ENCODE measurements around the gene SART3. TPM values are rescaled to one million over a fixed set of nuclear protein-coding genes. Genes with fewer than 3 reads are reported as not detected.
A peak's percentile ranks its signal among the peaks of the same experiment; 100 is the strongest.

The SART3 gene
- total and polyA plus RNA-seq, 4 experiments from 2014 or later = 25.9 to 112 (median 76.7) TPM

DNA sequence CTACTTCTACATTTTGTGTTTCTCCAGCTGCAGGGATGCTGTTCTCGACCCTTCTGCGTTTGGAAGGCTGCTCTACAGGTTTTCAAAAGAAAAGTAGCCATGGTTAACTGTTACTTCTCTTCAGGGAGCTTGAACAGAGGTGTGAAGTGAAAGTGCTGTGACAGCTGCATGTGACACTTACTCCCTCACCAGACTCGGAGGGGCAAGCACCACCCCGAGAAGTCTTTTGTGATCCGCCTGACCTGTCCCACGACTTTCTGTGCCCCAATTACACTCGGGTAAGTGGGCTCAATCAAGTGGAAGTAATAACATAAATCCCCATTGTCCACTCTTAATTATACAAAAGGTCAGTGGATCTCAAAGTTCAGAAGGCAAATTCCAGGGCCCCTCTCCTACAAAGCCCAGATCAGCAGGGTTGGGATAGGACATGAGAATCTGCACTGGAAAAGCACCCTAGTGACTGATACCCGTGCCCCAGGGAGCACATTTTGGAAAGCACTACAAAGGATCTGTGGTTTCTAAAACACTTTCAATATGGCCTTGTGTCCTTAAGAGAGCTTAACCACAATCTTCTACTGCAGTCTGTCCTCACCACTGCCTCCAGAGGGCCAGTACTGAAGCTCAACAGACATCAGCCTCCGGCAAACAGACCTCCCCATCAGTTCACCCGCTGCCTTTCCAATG is 34.3 kb downstream of the SART3 start:
- no peak overlapping the region for H3K4me3 ChIP-seq (ENCODE audit: low read length in 2 of 2)
- DNase-seq = no peak
- no peak overlapping the region for H3K4me3 Mint-ChIP-seq
- no peaks in the 10 kb centered on the region for H3K27me3 Mint-ChIP-seq
- peak overlapping the region in 1 of 7 donors; percentile 91 for H3K27ac Mint-ChIP-seq
- no peaks in the 10 kb centered on the region for H3K9me3 ChIP-seq (ENCODE audit: control insufficient read depth in 1 of 2, low read length in 2 of 2)
- H3K27ac ChIP-seq (ENCODE audit: low read depth, low read length) = no peak overlapping the region
- H3K4me1 ChIP-seq (ENCODE audit: insufficient read depth, low read length) = no peaks in the 10 kb centered on the region
- ChIA-PET CTCF (ENCODE audit: partially characterized antibody) (no interaction called here), POLR2A (ENCODE audit: partially characterized antibody) (interaction anchor here (0.6 kb wide), 1 partner anchor 124 kb away, joined by 3 read pairs; no protein-coding TSS in a partner anchor)
- no peaks in the 10 kb centered on the region for H3K27me3 ChIP-seq (ENCODE audit: insufficient read depth, low read length)
- H3K36me3 Mint-ChIP-seq = peaks cover 60 to 89% of the 10 kb centered on the region in 2 donors
- H3K9me3 Mint-ChIP-seq = no peaks in the 10 kb centered on the region
- H3K36me3 ChIP-seq (ENCODE audit: insufficient read depth, low read length) = peaks cover 89% of the 10 kb centered on the region
- peaks cover 0 to 4% (median 0%) of the 10 kb centered on the region in 4 donors for H3K4me1 Mint-ChIP-seq
- intact Hi-C loops (cut with micrococcal nuclease) = no loop called here

DNA sequence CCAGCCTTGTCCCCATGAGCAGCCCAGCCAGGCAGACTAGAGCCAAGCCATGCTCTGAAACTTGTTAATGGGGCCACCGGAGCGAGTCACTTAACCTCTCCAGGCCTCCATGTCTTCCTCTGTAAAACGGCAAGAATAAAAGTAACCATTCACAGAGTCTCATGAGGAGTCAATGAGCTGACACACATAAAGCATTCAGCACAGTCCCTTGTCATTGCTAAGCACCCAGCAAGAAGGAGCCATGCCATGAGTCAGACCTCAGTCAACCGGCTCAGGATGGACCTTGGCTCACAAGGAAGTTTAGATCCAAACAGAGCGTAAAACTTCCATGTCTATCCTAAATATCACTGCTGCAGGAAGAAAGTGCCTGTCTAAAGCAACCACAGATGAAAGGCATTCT is 35.3 kb downstream of the SART3 start:
- Mint-ChIP-seq H3K4me1 (peaks cover 0 to 4% (median 0%) of the 10 kb centered on the region in 4 donors), H3K9me3 (no peaks in the 10 kb centered on the region), H3K4me3 (no peak overlapping the region), H3K36me3 (peaks cover 59 to 90% of the 10 kb centered on the region in 2 donors), H3K27ac (peak overlapping the region in 2 of 7 donors; percentile 9 to 52), H3K27me3 (no peaks in the 10 kb centered on the region)
- DNase-seq = no peak
- Histone ChIP-seq H3K27me3 (ENCODE audit: insufficient read depth, low read length) (no peaks in the 10 kb centered on the region), H3K4me3 (ENCODE audit: low read length in 2 of 2) (no peak overlapping the region), H3K4me1 (ENCODE audit: insufficient read depth, low read length) (no peaks in the 10 kb centered on the region), H3K27ac (ENCODE audit: low read depth, low read length) (no peak overlapping the region), H3K36me3 (ENCODE audit: insufficient read depth, low read length) (peaks cover 87% of the 10 kb centered on the region), H3K9me3 (ENCODE audit: control insufficient read depth in 1 of 2, low read length in 2 of 2) (no peaks in the 10 kb centered on the region)
- ChIA-PET POLR2A (ENCODE audit: partially characterized antibody) (no interaction called here), CTCF (ENCODE audit: partially characterized antibody) (no interaction called here)
- intact Hi-C loops (cut with micrococcal nuclease) = no loop called here

DNA sequence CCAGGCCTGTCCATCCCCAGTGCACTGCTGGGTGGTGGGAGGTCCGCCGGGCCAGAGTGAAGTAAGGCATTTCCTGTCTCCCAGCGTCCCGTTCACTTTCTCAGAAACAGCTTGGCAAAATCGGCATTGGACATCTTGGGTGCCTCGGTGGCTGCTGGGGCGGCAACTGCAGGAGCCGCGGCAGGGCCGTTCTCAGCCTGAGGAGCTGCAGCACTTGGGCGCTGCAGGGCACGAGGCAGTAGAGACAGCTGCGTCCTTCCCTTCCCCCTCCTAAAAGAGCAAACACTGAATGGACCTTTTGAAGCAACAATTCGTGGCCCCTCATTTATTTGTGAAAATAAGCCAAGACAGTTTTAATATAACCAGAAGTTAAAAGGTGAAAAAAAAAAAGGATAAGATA is 37.6 kb downstream of the SART3 start:
- no peak overlapping the region for H3K4me3 ChIP-seq (ENCODE audit: low read length in 2 of 2)
- H3K27ac ChIP-seq (ENCODE audit: low read depth, low read length) = no peak overlapping the region
- Mint-ChIP-seq H3K27ac (peak overlapping the region in 1 of 7 donors; percentile 52), H3K4me1 (peaks cover 0 to 4% (median 2%) of the 10 kb centered on the region in 4 donors), H3K36me3 (peaks cover 53 to 88% of the 10 kb centered on the region in 2 donors), H3K27me3 (no peaks in the 10 kb centered on the region), H3K9me3 (no peaks in the 10 kb centered on the region), H3K4me3 (no peak overlapping the region)
- no peak for DNase-seq
- no peaks in the 10 kb centered on the region for H3K27me3 ChIP-seq (ENCODE audit: insufficient read depth, low read length)
- H3K4me1 ChIP-seq (ENCODE audit: insufficient read depth, low read length) = no peaks in the 10 kb centered on the region
- intact Hi-C loops (cut with micrococcal nuclease) = no loop called here
- POLR2A ChIA-PET (ENCODE audit: partially characterized antibody) = no interaction called here
- H3K9me3 ChIP-seq (ENCODE audit: control insufficient read depth in 1 of 2, low read length in 2 of 2) = no peaks in the 10 kb centered on the region
- CTCF ChIA-PET (ENCODE audit: partially characterized antibody) = interaction anchor here (1.8 kb wide), 1 partner anchor 11 kb away, joined by 5 read pairs; no protein-coding TSS in a partner anchor
- peaks cover 88% of the 10 kb centered on the region for H3K36me3 ChIP-seq (ENCODE audit: insufficient read depth, low read length)

DNA sequence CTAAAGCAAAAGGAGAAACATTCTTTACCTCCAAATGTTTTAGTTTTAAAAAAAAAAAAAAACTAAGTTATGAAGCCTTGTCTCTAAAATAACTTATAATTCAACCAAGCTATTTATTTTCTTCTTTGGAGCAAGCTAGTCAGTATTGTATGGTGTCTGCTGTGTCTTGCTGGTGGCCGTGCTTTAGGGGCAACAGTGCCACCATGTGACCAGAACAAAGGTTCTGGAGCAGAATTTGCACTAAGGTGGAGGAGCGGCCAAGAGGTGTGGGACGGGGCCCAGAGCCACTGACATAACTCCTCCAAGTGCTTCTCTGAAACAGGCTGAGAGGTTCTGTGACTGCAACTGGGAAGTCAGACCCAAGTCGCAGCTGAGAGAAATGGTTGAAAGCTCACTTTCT is 41.4 kb downstream of the SART3 start:
- Histone ChIP-seq H3K27me3 (ENCODE audit: insufficient read depth, low read length) (no peaks in the 10 kb centered on the region), H3K36me3 (ENCODE audit: insufficient read depth, low read length) (peaks cover 60% of the 10 kb centered on the region), H3K9me3 (ENCODE audit: control insufficient read depth in 1 of 2, low read length in 2 of 2) (no peaks in the 10 kb centered on the region), H3K4me3 (ENCODE audit: low read length in 2 of 2) (no peak overlapping the region), H3K27ac (ENCODE audit: low read depth, low read length) (no peak overlapping the region), H3K4me1 (ENCODE audit: insufficient read depth, low read length) (peaks cover 16% of the 10 kb centered on the region)
- H3K9me3 Mint-ChIP-seq = peaks cover 0 to 2% (median 0%) of the 10 kb centered on the region in 8 donors
- CTCF ChIA-PET (ENCODE audit: partially characterized antibody) = interaction anchor here (0.7 to 1.3 kb wide), 4 partner anchors 8 to 1162 kb away, joined by 3 read pairs; no protein-coding TSS in a partner anchor
- POLR2A ChIA-PET (ENCODE audit: partially characterized antibody) = no interaction called here
- peak overlapping the region in 2 of 7 donors; percentile 37 to 41 for H3K27ac Mint-ChIP-seq
- intact Hi-C loops (cut with micrococcal nuclease) = loop anchor here (5.0 to 10.0 kb wide), 2 partner anchors 533 to 1425 kb away; partner anchors contain the start of genes CRY1 and USP30
- DNase-seq = no peak
- H3K4me3 Mint-ChIP-seq = no peak overlapping the region
- peaks cover 14 to 28% (median 21%) of the 10 kb centered on the region in 4 donors for H3K4me1 Mint-ChIP-seq
- H3K27me3 Mint-ChIP-seq = no peaks in the 10 kb centered on the region
- peaks cover 36 to 67% of the 10 kb centered on the region in 2 donors for H3K36me3 Mint-ChIP-seq

DNA sequence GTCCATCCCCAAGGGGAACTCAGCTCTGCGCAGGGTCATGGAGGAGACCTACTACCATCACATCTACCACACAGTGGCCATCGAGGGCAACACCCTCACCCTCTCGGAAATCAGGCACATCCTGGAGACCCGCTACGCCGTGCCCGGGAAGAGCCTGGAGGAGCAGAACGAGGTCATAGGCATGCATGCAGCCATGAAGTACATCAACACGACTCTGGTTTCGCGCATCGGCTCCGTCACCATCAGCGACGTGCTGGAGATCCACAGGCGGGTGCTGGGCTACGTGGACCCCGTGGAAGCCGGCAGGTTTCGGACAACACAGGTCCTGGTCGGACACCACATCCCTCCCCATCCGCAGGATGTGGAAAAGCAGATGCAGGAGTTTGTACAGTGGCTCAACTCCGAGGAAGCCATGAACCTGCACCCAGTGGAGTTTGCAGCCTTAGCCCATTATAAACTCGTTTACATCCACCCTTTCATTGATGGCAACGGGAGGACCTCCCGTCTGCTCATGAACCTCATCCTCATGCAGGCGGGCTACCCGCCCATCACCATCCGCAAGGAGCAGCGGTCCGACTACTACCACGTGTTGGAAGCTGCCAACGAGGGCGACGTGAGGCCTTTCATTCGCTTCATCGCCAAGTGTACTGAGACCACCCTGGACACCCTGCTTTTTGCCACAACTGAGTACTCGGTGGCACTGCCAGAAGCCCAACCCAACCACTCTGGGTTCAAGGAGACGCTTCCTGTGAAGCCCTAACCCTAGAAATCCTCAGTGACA is 42.1 kb downstream of the SART3 start:
- no peak overlapping the region for H3K4me3 ChIP-seq (ENCODE audit: low read length in 2 of 2)
- peaks cover 33 to 62% of the 10 kb centered on the region in 2 donors for H3K36me3 Mint-ChIP-seq
- no peaks in the 10 kb centered on the region for H3K27me3 ChIP-seq (ENCODE audit: insufficient read depth, low read length)
- H3K27me3 Mint-ChIP-seq = no peaks in the 10 kb centered on the region
- intact Hi-C loops (cut with micrococcal nuclease) = loop anchor here (5.0 to 10.0 kb wide), 2 partner anchors 533 to 1424 kb away; partner anchors contain the start of genes CRY1 and USP30
- H3K4me1 ChIP-seq (ENCODE audit: insufficient read depth, low read length) = peaks cover 19% of the 10 kb centered on the region
- no peak overlapping the region for H3K27ac ChIP-seq (ENCODE audit: low read depth, low read length)
- peaks cover 54% of the 10 kb centered on the region for H3K36me3 ChIP-seq (ENCODE audit: insufficient read depth, low read length)
- H3K9me3 Mint-ChIP-seq = peaks cover 0 to 2% (median 0%) of the 10 kb centered on the region in 8 donors
- peak overlapping the region in 1 of 8 donors; percentile 31 for H3K4me3 Mint-ChIP-seq
- no peak for DNase-seq
- CTCF ChIA-PET (ENCODE audit: partially characterized antibody) = interaction anchor here (0.7 to 1.3 kb wide), 4 partner anchors 9 to 1161 kb away, joined by 3 read pairs; no protein-coding TSS in a partner anchor
- POLR2A ChIA-PET (ENCODE audit: partially characterized antibody) = no interaction called here
- peak overlapping the region in 2 of 7 donors; percentile 38 to 47 for H3K27ac Mint-ChIP-seq
- H3K9me3 ChIP-seq (ENCODE audit: control insufficient read depth in 1 of 2, low read length in 2 of 2) = no peaks in the 10 kb centered on the region
- peaks cover 14 to 31% (median 21%) of the 10 kb centered on the region in 4 donors for H3K4me1 Mint-ChIP-seq

DNA sequence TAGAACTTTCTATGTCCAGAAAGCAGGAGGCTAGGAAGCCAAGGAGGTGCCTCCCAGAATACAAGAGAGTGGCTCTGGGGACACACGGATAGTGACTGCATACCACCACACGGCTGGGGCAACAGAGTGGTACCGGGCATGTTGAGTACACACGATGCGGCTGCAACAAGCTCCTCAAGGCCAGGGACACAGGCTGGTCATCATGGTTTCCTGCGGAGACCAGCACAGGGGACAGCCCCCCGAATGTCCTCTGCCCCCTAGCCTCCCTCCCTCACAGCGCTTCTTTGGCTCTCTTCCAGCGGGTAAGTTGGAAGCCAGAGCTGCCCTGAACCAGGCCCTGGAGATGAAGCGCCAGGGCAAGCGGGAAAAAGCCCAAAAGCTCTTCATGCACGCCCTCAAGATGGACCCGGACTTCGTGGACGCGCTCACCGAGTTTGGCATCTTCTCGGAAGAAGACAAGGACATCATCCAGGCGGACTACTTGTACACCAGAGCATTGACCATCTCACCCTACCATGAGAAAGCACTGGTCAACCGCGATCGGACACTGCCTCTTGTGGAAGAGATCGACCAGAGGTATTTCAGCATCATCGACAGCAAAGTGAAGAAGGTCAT is 42.8 kb downstream of the SART3 start:
- Mint-ChIP-seq H3K4me3 (peak overlapping the region in 1 of 8 donors; percentile 3), H3K4me1 (peaks cover 14 to 33% (median 21%) of the 10 kb centered on the region in 4 donors), H3K36me3 (peaks cover 26 to 55% of the 10 kb centered on the region in 2 donors), H3K9me3 (peaks cover 0 to 2% (median 0%) of the 10 kb centered on the region in 8 donors), H3K27ac (peak overlapping the region in 2 of 7 donors; percentile 47 to 90), H3K27me3 (no peaks in the 10 kb centered on the region)
- ChIA-PET POLR2A (ENCODE audit: partially characterized antibody) (interaction anchor here (1.2 kb wide), 1 partner anchor 18 kb away, joined by 3 read pairs; no protein-coding TSS in a partner anchor), CTCF (ENCODE audit: partially characterized antibody) (no interaction called here)
- Histone ChIP-seq H3K27ac (ENCODE audit: low read depth, low read length) (no peak overlapping the region), H3K4me3 (ENCODE audit: low read length in 2 of 2) (no peak overlapping the region), H3K36me3 (ENCODE audit: insufficient read depth, low read length) (peaks cover 47% of the 10 kb centered on the region), H3K9me3 (ENCODE audit: control insufficient read depth in 1 of 2, low read length in 2 of 2) (no peaks in the 10 kb centered on the region), H3K27me3 (ENCODE audit: insufficient read depth, low read length) (no peaks in the 10 kb centered on the region), H3K4me1 (ENCODE audit: insufficient read depth, low read length) (peaks cover 19% of the 10 kb centered on the region)
- DNase-seq = no peak
- intact Hi-C loops (cut with micrococcal nuclease) = loop anchor here (5.0 to 10.0 kb wide), 2 partner anchors 534 to 1423 kb away; partner anchors contain the start of genes CRY1 and USP30

Data from CD4-positive, alpha-beta memory T cell (primary cell).